ENCODE results near the gene AFF3. TPM values are rescaled to one million over a fixed set of nuclear protein-coding genes. Genes with fewer than 3 reads are reported as not detected.

AFF3 gene
- total and polyA plus RNA-seq, 2 of the 8 experiments (the other 6 are each of a cell fraction or from before 2014, with no cell fraction given) = 0.27 to 3.0 TPM

DNA sequence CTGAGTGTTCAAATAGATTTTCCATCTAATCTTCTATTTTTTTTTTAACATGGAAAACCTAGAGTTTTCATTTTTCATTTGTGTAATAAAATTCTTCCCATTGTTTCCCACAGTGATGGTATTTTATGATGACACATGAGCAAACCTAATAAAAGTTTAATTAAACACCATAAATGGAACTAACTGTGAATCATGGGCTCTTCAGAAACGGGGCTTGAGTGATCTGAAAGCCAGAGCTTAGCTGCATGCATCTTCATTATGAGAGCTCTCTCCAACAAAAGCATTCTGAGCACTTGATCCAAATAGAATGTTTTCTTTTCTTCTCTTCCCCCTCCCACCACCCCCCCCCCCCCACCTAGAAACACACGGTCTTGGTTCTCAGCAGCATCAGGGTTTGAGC is 570.4 kb downstream of the AFF3 start:
- 45% methylated on average over 2 of the region's 2 CpGs; no CpG with 5 or more reads in 1 of the 2 experiments for WGBS, 2 experiments (ENCODE audit: extremely low coverage in 1 of 2, insufficient coverage in 1 of 2, insufficient read length in 1 of 2, insufficient replicate concordance in 2 of 2, low coverage in 1 of 2, low lambda C conversion rate in 2 of 2, missing lambda C conversion rate in 1 of 2)
- Histone ChIP-seq H2BK20ac (ENCODE audit: low read length) (no peak overlapping the region), H3K9me3 (ENCODE audit: insufficient read depth in 2 of 2, low read depth in 1 of 2, low read length in 1 of 2) (no peaks in the 10 kb centered on the region), H3K14ac (ENCODE audit: insufficient read length) (no peak overlapping the region), H3K23ac (ENCODE audit: insufficient read length) (no peak overlapping the region), H3K79me1 (ENCODE audit: low read depth, low read length) (no peaks in the 10 kb centered on the region), H4K91ac (replicated peaks; ENCODE audit: insufficient read length, low read length) (no peak overlapping the region), H3K56ac (replicated peaks; ENCODE audit: insufficient read length, low read depth, low read length) (no peak overlapping the region), H3K4me3 (ENCODE audit: extremely low read depth in 1 of 4, insufficient read depth in 2 of 4, low read depth in 3 of 4, low read length in 4 of 4) (no peak overlapping the region), H3K27ac (ENCODE audit: low read depth, low read length) (no peak overlapping the region), H3K4me2 (ENCODE audit: insufficient read depth in 1 of 2, low read depth in 2 of 2, low read length in 2 of 2) (0 out of 4 replicates have a peak overlapping the region, but pooled peaks of 1 of the 2 experiments have one; percentile 33), H2BK15ac (ENCODE audit: low read length) (no peak overlapping the region), H3K4ac (replicated peaks; ENCODE audit: insufficient read length, low read depth, low read length) (no peak overlapping the region), H2BK120ac (replicated peaks; ENCODE audit: low read depth, low read length) (no peak overlapping the region), H2BK12ac (ENCODE audit: low read depth, low read length) (no peak overlapping the region), H3K18ac (ENCODE audit: extremely low read depth, low read length) (no peak overlapping the region), H4K20me1 (replicated peaks in 1 of 2; ENCODE audit: control insufficient read depth in 1 of 2, insufficient read depth in 2 of 2, low read length in 2 of 2) (no peaks in the 10 kb centered on the region), H3K9ac (replicated peaks in 1 of 4; ENCODE audit: extremely low read depth in 1 of 4, low read depth in 3 of 4, low read length in 3 of 4) (no peak overlapping the region), H2BK5ac (ENCODE audit: low read depth, low read length) (no peak overlapping the region), H2AK5ac (ENCODE audit: low read depth, low read length) (no peak overlapping the region), H3K23me2 (ENCODE audit: low read depth, low read length) (no peaks in the 10 kb centered on the region), H2AFZ (ENCODE audit: low read length) (no peak overlapping the region), H3K4me1 (replicated peaks in 1 of 4; ENCODE audit: control insufficient read depth in 3 of 4, insufficient read depth in 4 of 4, low read length in 3 of 4) (peaks cover 0 to 8% (median 2%) of the 10 kb centered on the region in 4 experiments; a peak in 5 of 7 replicates), H3K36me3 (ENCODE audit: control insufficient read depth in 2 of 4, insufficient read depth in 4 of 4, low read length in 3 of 4) (no peaks in the 10 kb centered on the region), H3K79me2 (ENCODE audit: control insufficient read depth in 1 of 2, insufficient read depth in 2 of 2, low read length in 2 of 2) (no peaks in the 10 kb centered on the region), H4K8ac (ENCODE audit: extremely low read depth, insufficient read depth, low read length) (no peak overlapping the region), H4K5ac (ENCODE audit: insufficient read length, low read depth, low read length) (no peak overlapping the region), H3K27me3 (replicated peaks in 1 of 4; ENCODE audit: control insufficient read depth in 3 of 4, extremely low read depth in 1 of 4, insufficient read depth in 3 of 4, low read length in 3 of 4) (no peaks in the 10 kb centered on the region)
- ChIA-PET CTCF (ENCODE audit: partially characterized antibody) (interaction anchor here (1.1 to 1.6 kb wide), 4 partner anchors 11 to 688 kb away, joined by 3 to 7 read pairs (median 4); no protein-coding TSS in a partner anchor), POLR2A (ENCODE audit: partially characterized antibody) (no interaction called here)
- FAIRE-seq (no peak), DNase-seq (ENCODE audit: low read depth in 1 of 2, low spot score in 2 of 2) (no peak)
- TF ChIP-seq, protein P1, sequence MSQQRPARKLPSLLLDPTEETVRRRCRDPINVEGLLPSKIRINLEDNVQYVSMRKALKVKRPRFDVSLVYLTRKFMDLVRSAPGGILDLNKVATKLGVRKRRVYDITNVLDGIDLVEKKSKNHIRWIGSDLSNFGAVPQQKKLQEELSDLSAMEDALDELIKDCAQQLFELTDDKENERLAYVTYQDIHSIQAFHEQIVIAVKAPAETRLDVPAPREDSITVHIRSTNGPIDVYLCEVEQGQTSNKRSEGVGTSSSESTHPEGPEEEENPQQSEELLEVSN (IDR thresholded peaks at IDR 0.05) = no peak
- TF ChIP-seq BCL11A (IDR thresholded peaks at IDR 0.05; ENCODE audit: low read depth in 2 of 2, low read length in 2 of 2) = no peak
- TF ChIP-seq CBX8 (IDR thresholded peaks at IDR 0.05; ENCODE audit: borderline replicate concordance, low read depth, low read length) = no peak
- TF ChIP-seq POLR2AphosphoS5 (IDR thresholded peaks at IDR 0.05; ENCODE audit: low read depth, low read length) = no peak
- TF ChIP-seq TBP (IDR thresholded peaks at IDR 0.05; ENCODE audit: low read depth, low read length) = no peak
- TF ChIP-seq EP300 (IDR thresholded peaks at IDR 0.05; ENCODE audit: borderline replicate concordance in 1 of 2, low read depth in 2 of 2, low read length in 2 of 2) = no peak
- no peak for TF ChIP-seq KDM5A (IDR thresholded peaks at IDR 0.05; ENCODE audit: low read length)
- TF ChIP-seq SAP30 (IDR thresholded peaks at IDR 0.05; ENCODE audit: insufficient read depth, insufficient replicate concordance, low read length) = no peak
- TF ChIP-seq CEBPB (IDR thresholded peaks at IDR 0.05; ENCODE audit: low read depth, low read length) = no peak
- TF ChIP-seq RFX5 (IDR thresholded peaks at IDR 0.05; ENCODE audit: borderline replicate concordance, low read depth, low read length) = no peak
- TF ChIP-seq TCF12 (IDR thresholded peaks at IDR 0.05; ENCODE audit: low read depth, low read length) = no peak
- no peak for TF ChIP-seq NANOG (IDR thresholded peaks at IDR 0.05; ENCODE audit: insufficient read depth, low read depth, low read length, poor library complexity, severe bottlenecking)
- TF ChIP-seq TAF1 (IDR thresholded peaks at IDR 0.05; ENCODE audit: low read depth, low read length) = no peak
